GM18505 (cell line): ENCODE data around the gene HTRA3.

Experiments
- ATAC-seq: cut with Tn5 transposase; IDR thresholded peaks from one replicate; pipeline ENCODE4 v1.9.1; 2021; ENCODE audit not compliant: unreplicated experiment
- POLR2A ChIP-seq: IDR thresholded peaks from 4 replicates; pipeline ENCODE4 v1.6.1; 2011; ENCODE audit warnings: borderline replicate concordance; ENCODE audit not compliant: insufficient read depth, insufficient read length; ENCODE audit errors: extremely low read depth

HTRA3 gene

GRCh38 chr4:8294036-8294435, 24.5 kb downstream of the HTRA3 start:
- no peak for TF ChIP-seq POLR2A
- no peak for ATAC-seq

- no peak for ATAC-seq
- no peak for TF ChIP-seq POLR2A
These were observed 25.2 kb downstream of the HTRA3 start for GRCh38 chr4:8294775-8295174.

- TF ChIP-seq POLR2A = no peak
- ATAC-seq = no peak
These were observed 25.9 kb downstream of the HTRA3 start for GRCh38 chr4:8295471-8295870.

- no peak for TF ChIP-seq POLR2A
- ATAC-seq = no peak
These were observed 26.9 kb downstream of the HTRA3 start for GRCh38 chr4:8296491-8296890.

GRCh38 chr4:8297141-8297601, 27.6 kb downstream of the HTRA3 start:
- no peak for TF ChIP-seq POLR2A
- ATAC-seq = no peak

- TF ChIP-seq POLR2A = no peak
- ATAC-seq = no peak
These were observed 28.3 kb downstream of the HTRA3 start for GRCh38 chr4:8297691-8298485.

- no peak for ATAC-seq
These were observed 31.3 kb downstream of the HTRA3 start for GRCh38 chr4:8300832-8301231.

GRCh38 chr4:8301851-8302730, 32.5 kb downstream of the HTRA3 start:
- ATAC-seq = no peak
- no peak for TF ChIP-seq POLR2A

More at GRCh38 chr4:8300832-8301231, 31.3 kb downstream of the HTRA3 start:
- no peak for TF ChIP-seq POLR2A

- no peak for TF ChIP-seq POLR2A
- no peak for ATAC-seq
These were observed 33.5 kb downstream of the HTRA3 start for GRCh38 chr4:8303081-8303480.

- TF ChIP-seq POLR2A = no peak
These were observed 34.1 kb downstream of the HTRA3 start for GRCh38 chr4:8303485-8304281.

GRCh38 chr4:8304827-8305695, 35.5 kb downstream of the HTRA3 start:
- ATAC-seq = no peak
- no peak for TF ChIP-seq POLR2A

More at GRCh38 chr4:8303485-8304281, 34.1 kb downstream of the HTRA3 start:
- no peak for ATAC-seq

- ATAC-seq = no peak
- no peak for TF ChIP-seq POLR2A
These were observed 36.4 kb downstream of the HTRA3 start for GRCh38 chr4:8305851-8306471.

- ATAC-seq = no peak
- TF ChIP-seq POLR2A = no peak
These were observed 37.0 kb downstream of the HTRA3 start for GRCh38 chr4:8306511-8307021.
